Measurements from ENCODE around the gene PCDHGA7.
A peak's percentile ranks its signal among the peaks of the same experiment; 100 is the strongest.
"Not testable (repeated sequence)": the region's sequence is repeated elsewhere in the genome, so short reads cannot be mapped to it uniquely, and the experiment has no call there.

Gene PCDHGA7

GRCh38 chr5:141399555-141400258 is 17.2 kb downstream of the PCDHGA7 start:
- TF ChIP-seq, protein P1, sequence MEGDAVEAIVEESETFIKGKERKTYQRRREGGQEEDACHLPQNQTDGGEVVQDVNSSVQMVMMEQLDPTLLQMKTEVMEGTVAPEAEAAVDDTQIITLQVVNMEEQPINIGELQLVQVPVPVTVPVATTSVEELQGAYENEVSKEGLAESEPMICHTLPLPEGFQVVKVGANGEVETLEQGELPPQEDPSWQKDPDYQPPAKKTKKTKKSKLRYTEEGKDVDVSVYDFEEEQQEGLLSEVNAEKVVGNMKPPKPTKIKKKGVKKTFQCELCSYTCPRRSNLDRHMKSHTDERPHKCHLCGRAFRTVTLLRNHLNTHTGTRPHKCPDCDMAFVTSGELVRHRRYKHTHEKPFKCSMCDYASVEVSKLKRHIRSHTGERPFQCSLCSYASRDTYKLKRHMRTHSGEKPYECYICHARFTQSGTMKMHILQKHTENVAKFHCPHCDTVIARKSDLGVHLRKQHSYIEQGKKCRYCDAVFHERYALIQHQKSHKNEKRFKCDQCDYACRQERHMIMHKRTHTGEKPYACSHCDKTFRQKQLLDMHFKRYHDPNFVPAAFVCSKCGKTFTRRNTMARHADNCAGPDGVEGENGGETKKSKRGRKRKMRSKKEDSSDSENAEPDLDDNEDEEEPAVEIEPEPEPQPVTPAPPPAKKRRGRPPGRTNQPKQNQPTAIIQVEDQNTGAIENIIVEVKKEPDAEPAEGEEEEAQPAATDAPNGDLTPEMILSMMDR (IDR thresholded peaks at IDR 0.05; ENCODE audit: low read depth, low read length), result no peak

DNA sequence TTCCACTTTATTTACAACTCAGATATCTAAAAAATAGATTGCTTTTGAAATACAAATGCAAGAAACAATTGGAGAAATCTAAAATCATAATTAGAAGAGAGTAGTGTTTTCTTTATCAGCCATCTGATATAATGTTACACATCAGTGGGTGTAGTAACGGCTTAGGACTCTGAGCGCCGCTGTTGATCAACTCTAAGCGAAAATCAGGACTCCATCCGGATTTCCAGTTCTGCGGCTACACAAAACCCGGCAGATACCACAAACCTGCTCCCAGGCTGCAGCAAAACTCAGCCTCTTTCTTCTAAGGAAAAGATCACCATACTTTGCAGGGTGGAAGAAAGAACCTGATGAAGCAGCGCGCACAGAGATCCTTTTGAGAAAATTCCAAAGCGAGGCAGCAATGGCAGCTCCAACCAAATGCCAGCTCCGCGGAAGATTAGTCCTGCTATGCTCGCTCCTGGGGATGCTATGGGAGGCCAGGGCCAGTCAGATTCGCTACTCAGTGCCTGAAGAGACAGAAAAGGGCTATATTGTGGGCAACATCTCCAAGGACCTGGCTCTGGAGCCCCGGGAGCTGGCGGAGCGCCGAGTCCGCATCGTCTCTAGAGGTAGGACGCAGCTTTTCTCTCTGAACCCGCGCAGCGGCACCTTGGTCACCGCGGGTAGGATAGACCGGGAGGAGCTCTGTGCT is 20.2 kb downstream of the PCDHGA7 start, which contains the start of gene PCDHGA9:
Gene PCDHGA9, plus strand, starts transcription at position 226 of the 691 bp plus-strand sequence. Its CDS starts 175 bp downstream, at position 401.
- TF ChIP-seq, protein P1 (IDR thresholded peaks at IDR 0.05; ENCODE audit: low read depth, low read length), result peak; percentile 36
- no peak for DNase-seq (ENCODE audit: extremely low read depth, low read depth)

More at GRCh38 chr5:141399555-141400258, 17.2 kb downstream of the PCDHGA7 start:
- DNase-seq (ENCODE audit: extremely low read depth, low read depth), result no peak

- no peak for DNase-seq (ENCODE audit: extremely low read depth, low read depth)
- TF ChIP-seq, protein P1 (IDR thresholded peaks at IDR 0.05; ENCODE audit: low read depth, low read length), result no peak
These were observed 20.8 kb downstream of the PCDHGA7 start for GRCh38 chr5:141403387-141403786.

- TF ChIP-seq, protein P1 (IDR thresholded peaks at IDR 0.05; ENCODE audit: low read depth, low read length), result peak; percentile 53
- DNase-seq (ENCODE audit: extremely low read depth, low read depth), result not testable (repeated sequence)
These were observed 25.4 kb downstream of the PCDHGA7 start, which contains the start of gene PCDHGB6 for GRCh38 chr5:141407790-141408505. TSS of gene PCDHGB6 (plus strand) at chr5:141408021. CDS start at chr5:141408203, 182 bp downstream.

DNA sequence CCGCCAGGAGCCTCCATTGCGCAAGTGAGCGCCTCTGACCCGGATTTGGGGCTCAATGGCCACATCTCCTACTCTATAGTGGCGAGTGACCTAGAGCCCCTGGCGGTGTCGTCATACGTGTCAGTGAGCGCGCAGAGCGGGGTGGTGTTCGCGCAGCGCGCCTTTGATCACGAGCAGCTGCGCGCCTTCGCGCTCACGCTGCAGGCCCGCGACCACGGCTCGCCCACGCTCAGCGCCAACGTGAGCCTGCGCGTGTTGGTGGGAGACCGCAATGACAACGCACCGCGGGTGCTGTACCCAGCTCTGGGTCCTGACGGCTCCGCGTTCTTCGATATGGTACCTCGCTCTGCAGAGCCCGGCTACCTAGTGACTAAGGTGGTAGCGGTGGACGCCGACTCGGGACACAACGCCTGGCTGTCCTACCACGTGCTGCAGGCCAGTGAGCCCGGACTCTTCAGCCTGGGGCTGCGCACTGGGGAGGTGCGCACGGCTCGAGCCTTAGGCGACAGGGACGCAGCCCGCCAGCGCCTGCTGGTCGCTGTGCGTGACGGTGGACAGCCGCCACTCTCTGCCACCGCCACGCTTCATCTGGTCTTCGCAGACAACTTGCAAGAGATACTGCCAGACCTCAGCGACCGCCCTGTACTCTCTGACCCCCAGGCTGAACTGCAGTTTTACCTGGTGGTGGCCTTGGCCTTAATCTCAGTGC is 27.2 kb downstream of the PCDHGA7 start:
- TF ChIP-seq, protein P1 (IDR thresholded peaks at IDR 0.05; ENCODE audit: low read depth, low read length), result no peak
- no peak for DNase-seq (ENCODE audit: extremely low read depth, low read depth)

DNA sequence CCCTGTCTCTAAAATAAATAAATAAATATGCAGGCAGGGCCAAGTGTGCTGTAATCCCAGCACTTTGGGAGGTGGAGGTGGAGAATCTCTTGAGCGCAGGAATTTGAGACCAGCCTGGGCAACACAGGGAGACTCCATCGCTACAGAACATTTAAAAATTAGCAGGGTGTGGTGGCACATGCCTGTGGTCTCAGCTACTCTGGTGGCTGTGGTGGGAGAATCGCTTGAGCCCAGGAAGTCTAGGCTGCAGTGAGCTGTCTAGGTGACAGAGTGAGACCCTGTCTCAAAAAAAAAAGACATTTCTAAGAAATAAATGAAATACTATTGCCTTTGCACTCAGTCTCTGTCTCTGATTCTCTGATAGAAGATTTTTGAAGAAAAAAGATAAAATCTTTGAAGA is 29.0 kb downstream of the PCDHGA7 start:
- DNase-seq (ENCODE audit: extremely low read depth, low read depth), result no peak

More for the DNA sequence above, 29.0 kb downstream of the PCDHGA7 start:
- TF ChIP-seq, protein P1 (IDR thresholded peaks at IDR 0.05; ENCODE audit: low read depth, low read length), result no peak

Data from AG09319 (cell line).